Stimulated activated CD8-positive, alpha-beta memory T cell treated with anti-CD3 and anti-CD28 coated beads, Interleukin-15, amount 100 ng/mL, for 24 hours (primary cell): ENCODE results near the gene ARHGAP26.

ENCODE experiments used
- DNase-seq: peaks from one replicate; pipeline ENCODE4 v3.0.0-alpha.2; 2020; ENCODE audit warnings: low read depth

Gene ARHGAP26

DNA sequence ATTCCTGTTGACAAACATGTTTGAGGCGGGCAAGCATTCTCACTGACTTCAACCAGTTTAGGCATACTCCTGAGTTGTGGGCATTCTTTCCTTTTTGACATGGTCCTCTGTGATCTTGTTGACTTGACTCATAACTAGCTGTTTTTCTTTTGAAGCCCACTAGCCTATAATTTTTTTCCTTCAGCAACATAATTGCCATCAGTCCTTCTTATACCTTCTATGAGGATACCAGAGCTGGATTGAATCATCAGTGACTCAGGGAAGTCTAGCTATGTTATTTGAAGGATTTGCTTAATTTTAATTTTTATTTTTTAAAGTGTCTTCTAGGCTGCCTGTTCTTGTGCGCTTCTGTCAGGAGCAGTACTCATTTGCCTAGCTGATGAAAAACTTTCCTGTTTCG lies 373.8 kb downstream of the ARHGAP26 start:
- DNase-seq = no peak

GRCh38 chr5:143145243-143146160 lies 375.3 kb downstream of the ARHGAP26 start:
- no peak for DNase-seq

DNA sequence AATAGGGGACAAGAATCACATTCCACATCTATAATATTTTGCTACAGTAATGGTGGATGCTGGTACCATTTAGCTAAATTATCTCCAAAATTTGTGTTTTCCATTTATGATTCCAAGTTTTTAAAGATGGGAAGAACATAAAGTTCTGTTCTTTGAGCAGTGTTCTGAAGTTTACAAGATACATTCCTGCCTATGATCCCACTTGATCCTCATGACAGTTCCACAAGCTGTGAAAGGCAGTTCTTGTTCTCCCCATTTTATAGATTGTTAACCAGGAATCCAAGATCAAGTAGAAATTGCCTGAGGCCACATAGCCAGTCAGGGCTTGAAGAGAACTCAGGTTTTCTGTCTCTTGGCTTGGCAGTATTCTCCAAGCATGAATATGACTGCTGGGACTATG lies 376.0 kb downstream of the ARHGAP26 start:
- DNase-seq = no peak

DNA sequence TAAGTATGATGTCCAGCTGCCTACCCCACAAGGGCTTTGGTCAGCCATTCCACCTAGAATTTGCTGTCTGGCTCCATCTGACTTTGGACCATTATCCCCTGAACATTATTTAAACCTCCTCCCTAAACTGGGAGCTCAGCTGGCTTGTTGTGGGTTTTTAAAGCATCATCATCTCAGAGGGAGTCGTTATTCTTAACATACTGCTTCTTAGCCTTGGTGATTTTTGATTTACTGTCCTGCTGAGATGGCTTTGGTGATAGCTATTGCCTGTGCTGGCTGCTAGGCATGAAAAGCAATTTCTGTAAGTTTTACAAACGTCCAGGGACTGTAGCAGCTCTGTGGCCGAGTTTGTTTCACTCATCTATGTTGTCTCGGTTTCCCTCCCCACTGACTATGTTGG lies 377.2 kb downstream of the ARHGAP26 start:
- DNase-seq = no peak

DNA sequence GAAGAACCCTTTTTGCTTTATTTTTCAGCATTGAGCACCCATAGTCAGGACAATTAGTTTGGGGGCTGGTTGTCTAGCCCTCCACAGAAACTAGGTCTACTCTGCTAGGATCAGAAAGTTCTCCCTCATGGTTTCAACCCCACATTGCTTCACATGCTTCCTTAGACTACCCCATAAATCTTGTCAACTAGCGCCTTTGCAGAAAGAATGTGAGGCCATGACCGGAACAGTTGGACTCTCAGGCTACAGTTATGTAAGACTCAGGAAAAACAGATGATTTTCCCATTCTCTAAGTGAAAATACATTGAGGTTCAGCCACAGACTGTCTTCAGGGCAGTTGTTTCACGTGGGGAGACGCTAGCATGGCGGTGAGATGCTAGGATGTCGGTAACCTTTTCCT lies 377.7 kb downstream of the ARHGAP26 start:
- DNase-seq = no peak

GRCh38 chr5:143148771-143149170 lies 378.6 kb downstream of the ARHGAP26 start:
- DNase-seq = no peak

DNA sequence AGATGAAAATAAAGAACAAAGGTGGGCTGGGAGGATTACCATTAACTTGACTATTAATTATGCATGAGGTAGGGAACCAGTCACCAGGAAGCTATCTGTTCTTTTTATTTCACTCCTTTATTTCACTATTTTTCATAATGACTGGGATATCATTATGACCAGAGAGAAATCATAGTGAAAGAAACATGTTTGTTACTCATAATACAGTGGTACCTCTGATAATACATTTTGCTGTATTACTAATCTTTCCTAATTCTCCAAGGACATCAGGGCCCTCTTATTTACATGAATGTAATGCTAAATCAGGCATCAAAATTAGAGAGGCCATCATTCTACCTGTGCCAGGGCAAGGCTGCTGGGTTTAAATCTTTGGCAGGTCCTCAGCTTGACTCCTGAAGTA lies 379.6 kb downstream of the ARHGAP26 start:
- DNase-seq = no peak

DNA sequence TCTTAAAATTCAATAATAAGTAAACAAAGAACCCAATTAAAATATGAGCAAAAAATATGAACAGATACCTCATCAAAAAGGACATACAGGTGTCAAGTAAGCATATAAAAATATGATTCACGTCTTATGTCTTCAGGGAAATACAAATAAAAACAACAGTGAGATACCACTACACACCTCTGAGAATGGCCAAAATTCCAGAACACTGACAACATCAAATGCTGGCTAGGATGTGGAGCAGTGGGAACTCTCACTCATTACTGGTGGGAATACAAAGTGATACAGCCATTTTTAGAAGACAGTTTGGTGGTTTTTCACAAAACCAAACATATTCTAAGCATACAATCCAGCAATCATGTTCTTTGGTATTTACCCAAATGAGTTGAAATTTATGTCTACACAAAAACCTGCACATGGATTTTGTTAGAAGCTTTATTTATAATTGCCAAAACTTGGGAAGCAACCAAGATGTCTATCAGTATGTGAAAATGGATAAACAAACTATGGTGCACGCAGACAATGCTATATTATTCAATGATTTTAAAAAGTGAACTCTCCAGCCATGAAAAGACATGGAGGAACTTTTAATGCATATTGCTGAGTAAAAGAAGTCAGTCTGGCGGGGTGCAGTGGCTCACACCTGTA lies 381.0 kb downstream of the ARHGAP26 start:
- no peak for DNase-seq

DNA sequence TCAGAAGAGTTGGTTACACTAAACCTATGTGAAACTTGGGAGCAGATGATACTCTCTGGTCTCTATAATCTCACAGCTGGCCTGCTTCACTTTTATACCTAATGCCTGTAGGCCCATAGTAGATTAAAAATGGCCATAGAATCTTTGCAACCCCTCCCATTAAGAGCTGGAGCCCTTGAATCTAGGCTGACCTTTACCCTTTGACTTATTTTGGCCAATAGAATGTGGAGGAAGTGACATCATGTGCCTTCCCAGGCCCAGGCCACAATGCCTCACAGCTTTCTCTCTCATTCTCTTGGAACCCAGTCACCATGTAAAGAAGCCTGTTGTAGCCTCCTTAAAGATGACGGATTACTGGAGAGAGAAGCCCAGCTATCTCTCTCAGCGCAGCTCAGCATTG lies 382.3 kb downstream of the ARHGAP26 start:
- DNase-seq = no peak

DNA sequence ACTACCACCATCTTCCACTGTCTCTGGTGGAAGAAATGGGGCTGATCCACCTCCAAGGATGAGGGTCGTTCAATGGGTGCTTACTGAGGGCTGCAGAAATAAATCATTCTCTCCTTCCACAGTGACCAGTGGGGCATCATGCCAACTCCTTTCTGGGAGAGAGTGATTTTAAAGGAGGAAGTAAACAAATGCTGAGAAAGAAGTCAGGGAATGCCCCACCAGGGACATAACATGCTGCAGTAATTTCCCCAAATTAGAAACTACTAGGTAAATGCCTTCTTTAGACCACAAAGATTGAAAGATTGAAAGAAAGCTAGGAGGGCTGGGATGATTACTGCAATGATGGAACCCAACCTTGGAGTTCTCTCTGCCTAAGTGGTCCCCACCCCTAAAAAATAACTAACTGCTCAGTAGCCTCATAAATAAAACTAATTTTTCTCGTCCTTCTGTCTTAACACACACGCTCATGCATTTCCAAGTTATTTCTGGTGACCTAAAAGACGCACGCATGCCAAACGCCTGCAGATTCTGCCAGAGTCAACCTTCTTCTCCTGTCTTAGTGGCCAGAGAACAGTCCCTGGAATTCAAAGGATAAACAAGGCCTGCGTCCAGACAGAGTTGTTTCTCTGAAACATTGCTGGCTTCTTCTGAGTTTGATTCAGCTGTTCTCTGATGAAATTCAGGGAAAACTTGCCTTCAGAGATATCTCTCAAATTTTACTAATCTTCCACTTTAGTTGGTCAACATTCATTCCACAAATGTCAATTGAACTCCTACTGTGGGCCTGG lies 383.3 kb downstream of the ARHGAP26 start:
- no peak for DNase-seq

GRCh38 chr5:143154510-143155370 lies 384.6 kb downstream of the ARHGAP26 start:
- no peak for DNase-seq

- no peak for DNase-seq
Measured at GRCh38 chr5:143155455-143155854, 385.3 kb downstream of the ARHGAP26 start.

GRCh38 chr5:143156086-143156485 lies 385.9 kb downstream of the ARHGAP26 start:
- DNase-seq = no peak

GRCh38 chr5:143156572-143156971 lies 386.4 kb downstream of the ARHGAP26 start:
- no peak for DNase-seq

- DNase-seq = no peak
Measured at GRCh38 chr5:143159031-143159430, 388.9 kb downstream of the ARHGAP26 start.

GRCh38 chr5:143161885-143162540 lies 391.8 kb downstream of the ARHGAP26 start:
- DNase-seq = no peak

DNA sequence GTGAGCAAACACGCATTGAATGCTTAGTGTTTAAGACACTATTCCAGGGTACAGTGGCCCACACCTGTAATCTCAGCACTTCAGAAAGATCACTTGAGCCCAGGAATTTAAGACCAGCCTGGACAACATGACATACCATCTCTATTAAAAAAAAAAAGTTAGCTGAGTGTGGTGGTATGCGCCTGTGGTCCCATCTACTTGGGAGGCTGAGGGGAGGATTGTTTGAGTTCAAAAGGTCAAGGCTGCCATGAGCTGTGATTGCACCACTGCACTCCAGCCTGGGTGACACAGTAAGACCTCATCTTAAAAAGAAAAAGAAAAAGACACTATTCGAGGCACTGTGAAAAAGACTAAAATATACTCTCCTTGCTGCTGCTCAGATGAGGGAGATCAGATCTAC lies 392.6 kb downstream of the ARHGAP26 start:
- no peak for DNase-seq

DNA sequence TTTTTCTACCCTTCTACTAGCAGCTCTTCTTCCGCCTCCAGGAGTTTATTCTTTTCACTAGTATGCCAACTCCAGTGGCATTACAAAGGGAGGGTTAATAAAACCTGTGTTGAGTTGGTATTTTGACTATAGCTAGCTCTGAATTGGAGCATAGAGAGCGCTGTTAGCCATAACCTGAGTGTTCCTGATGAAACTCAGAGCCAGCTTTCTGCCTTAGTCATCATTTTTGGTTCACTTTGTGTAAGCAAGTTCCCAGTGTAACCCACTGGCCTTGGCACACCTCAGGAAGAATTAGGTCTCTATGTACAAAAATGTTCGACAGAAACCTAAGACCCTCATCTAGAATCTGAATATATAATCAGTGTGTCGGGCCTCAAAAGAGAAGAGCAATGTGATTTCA lies 394.4 kb downstream of the ARHGAP26 start:
- DNase-seq = no peak

DNA sequence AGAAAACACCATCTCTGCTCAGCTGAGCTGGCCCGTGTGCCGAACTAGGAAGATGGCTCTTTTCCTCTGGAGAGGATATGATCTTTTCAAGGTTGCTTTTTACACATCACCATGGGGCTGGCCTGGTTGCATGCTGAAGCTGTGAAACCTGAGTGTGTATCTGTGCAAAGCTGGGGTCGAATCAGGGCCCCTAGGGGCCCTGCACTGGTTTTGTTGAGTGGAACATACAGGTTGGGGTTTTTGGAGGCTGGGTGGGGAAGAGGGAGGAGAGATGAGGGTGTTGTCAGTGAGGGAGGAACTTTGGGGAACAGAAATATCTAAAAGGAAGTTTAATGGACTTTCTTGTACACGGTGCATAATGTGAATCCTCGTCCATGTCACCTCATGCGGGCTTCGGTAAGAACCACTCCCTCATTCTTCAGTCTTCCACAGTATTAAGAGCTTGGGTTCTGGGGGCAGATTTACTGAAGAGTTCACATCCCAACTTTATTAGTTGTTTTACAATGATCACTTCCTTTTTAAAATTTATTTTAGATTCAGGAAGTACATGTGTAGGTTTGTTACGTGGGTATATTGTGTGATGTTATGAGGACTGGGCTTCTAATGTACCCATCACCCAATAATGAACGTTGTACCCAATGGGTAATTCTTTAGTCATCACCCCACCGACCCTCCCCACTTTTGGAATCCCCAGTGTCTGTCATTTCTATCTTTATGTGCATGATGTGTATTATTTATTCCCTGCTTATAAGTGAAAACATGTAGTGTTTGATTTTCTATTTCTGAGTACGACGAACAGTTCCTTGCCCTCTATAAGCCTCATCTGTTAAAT lies 395.1 kb downstream of the ARHGAP26 start:
- no peak for DNase-seq

- DNase-seq = no peak
Measured at GRCh38 chr5:143166090-143166489, 395.9 kb downstream of the ARHGAP26 start.
